ENCODE measurements around the gene DOP1A.

DOP1A gene

DNA sequence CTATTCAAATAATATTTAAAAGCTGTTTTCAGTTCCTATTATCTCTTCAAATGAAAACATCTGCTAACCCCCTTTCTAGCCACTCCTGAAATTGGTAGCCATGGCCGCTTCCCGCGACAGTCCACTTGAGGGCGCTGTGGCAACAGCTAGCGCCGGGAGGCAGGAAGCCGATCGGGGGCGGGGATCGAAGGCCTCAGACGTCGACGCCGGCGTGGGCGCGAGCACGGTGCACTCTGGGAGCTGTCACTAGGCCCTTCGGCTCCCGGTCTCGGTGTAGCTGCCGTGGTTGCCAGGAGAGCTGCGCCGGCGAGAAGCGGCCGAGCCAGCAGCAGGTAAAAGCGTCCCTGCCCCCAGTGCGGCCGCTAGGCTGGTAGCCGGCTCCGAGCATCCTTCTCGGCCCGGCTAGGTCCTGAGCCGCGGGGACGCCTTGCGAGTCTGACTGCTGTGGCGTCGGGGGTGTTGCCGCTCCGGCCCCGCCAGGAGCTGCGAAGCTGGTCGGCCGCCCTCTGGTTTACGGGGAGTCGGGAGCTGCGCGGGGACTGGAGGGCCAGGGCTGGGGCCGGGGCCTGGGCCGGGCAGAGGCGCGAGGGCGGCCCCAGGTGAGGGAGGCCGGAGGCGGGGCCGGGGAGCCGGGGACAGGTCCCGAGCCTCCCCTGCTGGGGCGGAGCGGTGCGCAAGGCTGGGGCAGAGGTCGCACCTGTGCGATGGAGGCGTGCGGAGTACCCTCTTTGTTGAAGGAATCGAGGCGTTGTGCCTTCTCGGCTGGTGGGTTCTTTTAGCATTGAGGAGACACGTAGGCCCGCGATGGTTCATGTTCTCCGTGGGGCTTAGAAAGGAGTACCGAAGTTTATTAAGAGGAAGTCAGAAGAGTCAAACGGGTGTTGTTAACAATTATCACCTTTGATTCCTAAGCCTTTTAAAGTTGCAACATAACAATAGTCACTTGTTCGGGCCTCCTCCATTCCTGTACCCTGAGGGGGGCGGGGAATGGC, at the start of gene DOP1A:
TSS of gene DOP1A (plus strand) at position 224 of the 992 bp plus-strand sequence. CDS start 29,307 bp downstream, outside the sequence.
- peak; percentile 94 for DNase-seq (ENCODE audit: low spot score)

DNA sequence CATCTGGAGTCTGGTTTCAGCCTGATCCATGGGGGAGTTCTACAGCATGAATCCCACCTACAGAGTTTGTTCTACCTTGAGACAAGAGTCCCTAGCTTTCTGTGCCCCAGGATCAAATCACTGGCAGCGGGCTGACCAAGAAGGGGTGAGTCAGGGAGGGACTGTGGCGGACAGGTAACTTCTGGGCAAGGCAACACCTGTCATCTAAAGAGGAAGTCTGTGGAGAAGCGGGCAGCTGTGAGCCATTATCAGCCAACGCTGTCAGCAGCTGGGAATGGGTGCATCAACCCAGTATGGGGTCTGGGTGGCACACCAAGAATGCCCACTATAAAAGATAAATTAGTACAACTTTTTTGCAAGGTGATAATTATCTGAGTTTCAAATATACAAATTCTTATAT, 47.7 kb upstream of the DOP1A start:
- DNase-seq (ENCODE audit: low spot score) = no peak

GRCh38 chr6:83031689-83032088, 35.8 kb upstream of the DOP1A start:
- DNase-seq (ENCODE audit: low spot score) = no peak

GRCh38 chr6:83038246-83038645, 29.2 kb upstream of the DOP1A start:
- no peak for DNase-seq (ENCODE audit: low spot score)

DNA sequence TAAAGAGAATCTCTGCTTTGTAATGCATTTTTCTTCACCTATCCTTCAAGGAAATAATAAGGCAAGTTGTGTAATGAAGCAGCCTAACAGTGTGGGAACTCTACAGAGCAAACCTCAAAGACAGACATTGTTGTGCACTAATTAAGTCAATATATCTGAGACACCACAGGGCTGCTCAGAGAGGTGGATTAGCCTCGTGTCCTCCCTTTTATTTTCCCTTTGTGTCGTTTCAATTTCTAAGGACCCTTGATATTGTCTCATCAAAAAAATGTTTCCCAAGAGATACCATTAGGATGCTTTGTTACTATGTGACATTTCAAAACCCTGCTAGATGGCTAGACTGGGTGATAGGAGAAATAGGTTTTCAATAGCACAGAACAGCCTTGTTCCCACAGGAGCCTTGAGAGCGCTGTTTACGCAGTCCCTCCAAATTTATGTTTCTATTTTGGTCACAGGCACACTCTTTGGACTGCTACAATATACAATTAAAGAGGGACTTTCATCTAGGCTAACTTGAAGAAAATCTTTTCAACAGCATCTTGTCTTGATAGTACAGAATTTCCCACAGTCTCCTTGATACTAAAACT, 24.9 kb upstream of the DOP1A start:
- no peak for DNase-seq (ENCODE audit: low spot score)

DNA sequence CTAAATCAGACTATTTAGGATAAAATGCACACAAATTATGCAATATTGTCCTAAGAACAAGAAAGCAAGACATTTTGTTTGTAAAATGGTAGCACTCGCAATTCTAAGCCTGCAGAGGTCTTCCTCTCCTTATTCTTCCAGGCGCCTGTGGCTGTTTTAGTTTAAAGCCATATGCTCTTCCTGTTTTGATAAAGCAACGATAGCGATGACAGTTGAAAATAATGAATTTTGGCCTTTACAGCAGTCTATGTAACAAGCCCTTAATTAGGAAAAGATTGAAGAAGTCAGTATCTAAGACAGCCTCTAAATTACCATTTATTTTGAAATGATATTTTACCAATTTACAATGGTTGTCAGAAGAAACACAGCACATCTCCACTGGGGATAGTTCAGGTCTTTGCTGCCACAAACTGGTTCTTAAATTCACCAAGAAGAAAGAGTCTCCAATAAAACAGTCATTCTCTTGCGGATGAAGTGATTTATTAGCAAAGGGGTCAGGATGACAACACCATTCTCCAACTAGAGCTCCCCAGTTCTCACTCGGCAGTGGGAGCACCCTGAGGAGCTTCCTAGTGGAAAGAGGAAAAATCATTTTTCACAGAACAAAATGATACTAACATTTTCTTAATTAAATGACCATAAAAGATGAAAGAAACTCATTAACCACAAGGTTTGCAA, 23.2 kb upstream of the DOP1A start:
- no peak for DNase-seq (ENCODE audit: low spot score)

- DNase-seq (ENCODE audit: low spot score) = no peak
Measured at GRCh38 chr6:83047065-83047754, 20.3 kb upstream of the DOP1A start.

DNA sequence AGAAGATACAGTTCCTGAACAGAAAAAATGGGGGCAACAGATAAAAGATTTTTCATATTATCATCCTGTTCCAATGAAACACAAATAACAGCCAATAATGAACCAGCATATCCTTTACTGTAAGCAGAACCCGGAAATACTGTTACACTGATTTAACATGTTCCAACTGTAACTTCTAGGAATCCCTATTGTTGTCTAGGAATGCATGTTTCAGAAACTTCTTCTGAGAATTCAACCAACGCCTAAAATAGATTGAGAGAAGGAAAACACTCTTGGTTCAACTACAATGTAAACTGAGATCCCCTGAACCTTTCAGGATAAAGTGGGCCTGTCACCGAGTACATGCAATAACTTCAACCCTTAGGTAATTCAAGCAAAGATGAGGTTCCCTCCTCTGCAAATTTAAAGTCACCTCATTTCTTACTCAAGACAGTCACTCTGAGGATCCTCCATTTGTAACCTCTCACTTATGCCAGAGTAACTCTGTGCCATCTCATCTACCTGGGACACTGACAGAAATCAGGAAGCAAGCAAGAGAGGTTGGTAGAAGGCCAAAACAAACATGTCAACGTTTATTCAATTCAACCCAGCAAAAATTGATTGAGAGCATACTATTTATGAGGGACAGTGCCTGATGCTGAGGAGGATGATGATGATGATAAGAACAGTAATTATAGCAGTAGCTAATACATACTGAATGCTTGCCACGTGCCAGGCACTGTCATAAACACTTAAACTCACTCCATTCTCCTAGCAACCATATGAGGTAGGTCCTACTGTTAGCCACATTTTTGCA, 15.9 kb upstream of the DOP1A start:
- DNase-seq (ENCODE audit: low spot score) = no peak

DNA sequence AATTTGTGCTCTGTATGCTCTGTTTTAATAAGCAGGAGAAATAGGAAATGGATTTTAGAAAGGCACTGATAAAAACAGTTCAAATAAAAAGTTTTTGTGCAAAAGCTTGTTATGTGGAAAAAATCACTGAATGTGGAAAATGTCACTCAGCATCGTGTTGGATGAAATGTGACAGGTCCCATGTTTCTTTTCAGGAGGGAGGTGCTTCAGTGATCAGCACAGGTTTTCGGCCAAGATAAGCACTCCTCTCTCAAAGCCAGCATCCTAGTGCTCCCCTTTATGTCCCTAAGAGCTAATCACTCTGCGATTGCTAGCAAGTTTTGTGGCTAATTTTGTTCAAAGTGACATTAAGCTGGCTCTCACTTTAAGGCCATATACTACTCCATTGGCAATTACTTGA, 13.8 kb upstream of the DOP1A start:
- no peak for DNase-seq (ENCODE audit: low spot score)

GRCh38 chr6:83055366-83055964, 12.0 kb upstream of the DOP1A start:
- DNase-seq (ENCODE audit: low spot score) = peak; percentile 46

GRCh38 chr6:83057705-83058321, 9.7 kb upstream of the DOP1A start:
- peak; percentile 26 for DNase-seq (ENCODE audit: low spot score)

DNA sequence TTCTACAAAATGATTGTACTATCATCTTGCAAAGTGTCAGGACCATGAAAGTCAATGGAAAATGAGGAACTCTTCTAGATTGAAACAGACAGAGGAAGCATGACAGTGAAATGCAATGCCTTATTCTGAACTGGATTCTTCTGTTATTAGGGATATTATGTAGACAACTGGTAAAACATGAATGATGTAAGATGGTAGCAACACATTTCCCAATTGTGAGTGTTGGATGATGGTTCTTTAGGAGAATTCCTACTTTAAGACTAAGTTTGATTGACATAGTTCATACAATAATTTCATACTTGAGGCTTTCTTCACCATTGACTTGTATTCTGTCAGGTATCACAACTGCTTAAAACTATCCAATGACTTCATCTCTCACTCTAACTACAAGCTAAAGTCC, 6.3 kb upstream of the DOP1A start:
- no peak for DNase-seq (ENCODE audit: low spot score)

- no peak for DNase-seq (ENCODE audit: low spot score)
Measured at GRCh38 chr6:83062225-83062624, 5.2 kb upstream of the DOP1A start.

GRCh38 chr6:83065511-83066192, 1.8 kb upstream of the DOP1A start, which contains the start of gene UBE3D:
Gene UBE3D (minus strand): TSS chr6:83065841. CDS start chr6:83065718, 123 bp downstream.
- peak; percentile 92 for DNase-seq (ENCODE audit: low spot score)

DNA sequence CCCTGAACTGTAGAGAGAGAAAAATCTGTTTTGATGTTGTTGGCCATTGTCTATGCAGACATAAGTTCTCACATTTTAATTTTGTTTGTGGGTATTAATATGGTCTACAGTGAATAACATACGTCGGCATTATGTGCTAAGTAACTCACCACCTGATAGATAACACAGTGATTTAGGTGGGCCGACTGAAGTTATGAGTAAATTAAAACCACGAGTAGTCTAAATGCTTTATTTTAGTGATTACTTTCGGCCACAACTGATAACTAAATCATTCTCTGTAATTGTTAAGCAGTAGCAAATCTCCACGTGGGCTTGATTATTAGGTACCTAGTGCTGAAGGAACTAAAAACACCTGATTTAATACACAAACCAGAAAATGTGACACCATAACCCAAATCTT, 1.1 kb downstream of the DOP1A start:
- DNase-seq (ENCODE audit: low spot score) = no peak

DNA sequence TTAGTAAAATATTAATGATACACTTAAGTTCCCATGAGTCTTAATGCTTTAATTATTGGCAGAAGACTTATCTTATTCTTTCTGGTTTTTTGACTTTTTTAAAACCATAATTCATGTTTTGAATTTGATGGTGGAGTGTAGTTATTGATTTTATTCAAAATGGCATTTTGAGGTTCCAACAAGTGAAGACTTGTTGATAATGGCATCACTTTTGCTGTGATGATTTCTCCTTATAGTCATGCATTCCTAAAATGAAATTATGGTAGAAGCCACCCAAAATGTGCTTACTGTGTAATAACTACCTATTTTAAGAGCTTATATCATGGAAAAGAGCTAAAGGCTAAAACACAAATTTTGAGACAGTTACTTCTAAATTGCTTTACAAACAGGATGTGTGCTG, 2.2 kb downstream of the DOP1A start:
- no peak for DNase-seq (ENCODE audit: low spot score)

- DNase-seq (ENCODE audit: low spot score) = no peak
Measured at GRCh38 chr6:83071023-83071422, 3.6 kb downstream of the DOP1A start.

DNA sequence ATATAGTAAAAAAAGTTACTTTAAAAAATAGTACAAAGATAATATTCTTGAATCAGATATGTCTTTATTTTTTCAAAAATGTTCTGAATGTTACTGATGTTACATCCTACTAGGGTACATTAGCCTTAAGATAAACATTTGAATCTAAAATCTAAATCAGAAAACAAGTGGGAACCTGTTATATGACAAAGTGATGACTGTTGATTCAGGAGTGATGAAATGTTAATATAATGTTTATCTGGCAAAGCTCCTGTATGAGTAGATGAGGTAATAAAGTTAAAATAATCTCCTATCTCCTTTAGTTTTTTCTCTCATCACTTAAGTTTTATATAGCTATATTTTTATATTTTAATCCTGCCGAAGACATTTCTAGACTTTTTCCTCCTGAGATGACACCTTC, 4.2 kb downstream of the DOP1A start:
- DNase-seq (ENCODE audit: low spot score) = no peak

- no peak for DNase-seq (ENCODE audit: low spot score)
Measured at GRCh38 chr6:83072726-83073125, 5.3 kb downstream of the DOP1A start.

- no peak for DNase-seq (ENCODE audit: low spot score)
Measured at GRCh38 chr6:83073615-83074014, 6.1 kb downstream of the DOP1A start.
